ENCODE results near the gene PNMA8C. TPM values are rescaled to one million over a fixed set of nuclear protein-coding genes. Genes with fewer than 3 reads are reported as not detected.

PNMA8C gene
- polyA plus RNA-seq, 2 of the 4 experiments (the other 2 are of a cell fraction) = 0.01 TPM; not detected in 1

GRCh38 chr19:46383846-46384245 is 44.9 kb downstream of the PNMA8C start (continued):
- TF ChIP-seq CBX2 (IDR thresholded peaks at IDR 0.05; ENCODE audit: borderline replicate concordance, low read depth) (no peak), HES2 (IDR thresholded peaks at IDR 0.05) (no peak), HEYL (CRISPR knock-in tag; IDR thresholded peaks at IDR 0.05) (no peak), KDM1A (IDR thresholded peaks at IDR 0.05; ENCODE audit: low read depth) (no peak), ZNF302 (CRISPR knock-in tag; IDR thresholded peaks at IDR 0.05) (no peak), ZC3H11A (IDR thresholded peaks at IDR 0.05) (no peak)

GRCh38 chr19:46383171-46383815 is 45.4 kb downstream of the PNMA8C start:
- ATAC-seq (no peak), FAIRE-seq (no peak), DNase-seq (ENCODE audit: low read depth in 1 of 2, low spot score in 1 of 2) (no peak)
- no peak overlapping the region for H3K4me3 ChIP-seq
- no peaks in the 10 kb centered on the region for H3K9me3 ChIP-seq
- H3K4me1 ChIP-seq = peaks cover 2% of the 10 kb centered on the region
- no peak overlapping the region for H3K27ac ChIP-seq
- CTCF ChIA-PET = interaction anchor here (0.5 to 30.8 kb wide), 10 partner anchors 9 to 493 kb away, joined by 3 to 501 read pairs (median 5); no protein-coding TSS in a partner anchor
- H3K4me2 ChIP-seq = no peak overlapping the region
- TF ChIP-seq HEYL (CRISPR knock-in tag; IDR thresholded peaks at IDR 0.05) (no peak), PBX3 (IDR thresholded peaks at IDR 0.05) (no peak), CHD4 (IDR thresholded peaks at IDR 0.05; ENCODE audit: borderline replicate concordance) (no peak), MAX (IDR thresholded peaks at IDR 0.05) (no peak), HOXB13 (CRISPR knock-in tag; IDR thresholded peaks at IDR 0.05; ENCODE audit: low read depth) (no peak), ESRRA (IDR thresholded peaks at IDR 0.05; ENCODE audit: borderline replicate concordance, low read length) (no peak), USF2 (IDR thresholded peaks at IDR 0.05) (no peak), E2F6 (IDR thresholded peaks at IDR 0.05; ENCODE audit: borderline replicate concordance, low read depth) (no peak), CTCF (IDR thresholded peaks at IDR 0.05) (no peak), PHF8 (IDR thresholded peaks at IDR 0.05; ENCODE audit: borderline replicate concordance, low read depth) (no peak)
- WGBS (ENCODE audit: missing lambda C conversion rate) = 92% methylated on average over 22 of the region's 23 CpGs
- POLR2A ChIA-PET = no interaction called here

- ChIA-PET CTCF (interaction anchor here (0.6 to 30.8 kb wide), 13 partner anchors 8 to 168 kb away, joined by 3 to 501 read pairs (median 3); partner anchors contain the start of gene PPP5C), POLR2A (no interaction called here)
- TF ChIP-seq NR3C1 (IDR thresholded peaks at IDR 0.05) (no peak), FOXS1 (CRISPR knock-in tag; IDR thresholded peaks at IDR 0.05) (no peak), MAX (IDR thresholded peaks at IDR 0.05) (no peak)
- H3K4me2 ChIP-seq = no peak overlapping the region
- DNase-seq (ENCODE audit: low read depth in 1 of 2, low spot score in 1 of 2) = no peak
- no peak overlapping the region for H3K4me3 ChIP-seq
- no peak overlapping the region for H3K27ac ChIP-seq
- H3K4me1 ChIP-seq = peaks cover 8% of the 10 kb centered on the region
- no peak for ATAC-seq
- WGBS (ENCODE audit: missing lambda C conversion rate) = 95% methylated on average over 15 of the region's 15 CpGs
- no peaks in the 10 kb centered on the region for H3K9me3 ChIP-seq
- no peak for FAIRE-seq
Measured at GRCh38 chr19:46381756-46382345, 46.9 kb downstream of the PNMA8C start.
